HG02943 (cell line): ENCODE results near the gene LENG8.

Experiments
- ATAC-seq: cut with Tn5 transposase; IDR thresholded peaks from one replicate; pipeline ENCODE4 v1.9.1; 2021; ENCODE audit warnings: mild to moderate bottlenecking, low read depth, moderate library complexity; ENCODE audit not compliant: unreplicated experiment

The LENG8 gene

GRCh38 chr19:54421521-54421920 lies 27.5 kb upstream of the LENG8 start:
- ATAC-seq = no peak

DNA sequence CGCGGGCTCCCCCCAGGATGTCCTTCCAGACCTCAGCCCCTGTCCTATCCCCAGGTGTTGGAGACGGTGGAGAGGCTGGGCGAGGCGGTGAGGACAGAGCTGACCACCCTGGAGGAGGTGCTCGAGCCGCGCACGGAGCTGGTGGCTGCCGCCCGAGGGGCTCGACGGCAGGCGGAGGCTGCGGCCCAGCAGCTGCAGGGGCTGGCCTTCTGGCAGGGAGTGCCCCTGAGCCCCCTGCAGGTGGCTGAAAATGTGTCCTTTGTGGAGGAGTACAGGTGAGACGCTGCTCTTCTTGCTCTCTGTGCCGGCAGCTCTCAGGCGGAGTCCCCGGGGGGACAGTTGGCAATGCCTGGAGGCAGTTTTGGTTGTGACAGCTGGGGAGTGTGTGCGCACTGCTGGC lies 26.9 kb upstream of the LENG8 start:
- ATAC-seq = no peak

DNA sequence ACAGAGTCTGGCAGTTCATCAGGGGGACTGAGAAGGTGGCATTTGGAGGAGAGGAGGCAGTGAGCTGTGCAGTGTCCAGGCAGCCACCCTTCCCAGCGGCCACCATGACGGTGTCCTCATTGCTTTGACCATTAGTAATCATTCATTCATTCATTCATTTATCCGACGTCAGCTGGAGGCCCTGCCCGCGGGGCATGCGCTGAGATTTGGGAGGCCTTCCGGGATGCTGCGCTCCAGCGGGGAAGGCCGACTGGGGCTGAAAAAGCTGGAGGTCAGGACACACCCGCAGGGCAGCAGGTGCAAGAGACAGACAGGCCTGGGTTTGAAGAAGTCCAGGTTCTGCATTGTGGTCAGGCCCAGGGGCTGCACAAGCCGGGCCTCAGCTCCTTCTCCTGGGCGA lies 24.8 kb upstream of the LENG8 start:
- ATAC-seq = no peak

DNA sequence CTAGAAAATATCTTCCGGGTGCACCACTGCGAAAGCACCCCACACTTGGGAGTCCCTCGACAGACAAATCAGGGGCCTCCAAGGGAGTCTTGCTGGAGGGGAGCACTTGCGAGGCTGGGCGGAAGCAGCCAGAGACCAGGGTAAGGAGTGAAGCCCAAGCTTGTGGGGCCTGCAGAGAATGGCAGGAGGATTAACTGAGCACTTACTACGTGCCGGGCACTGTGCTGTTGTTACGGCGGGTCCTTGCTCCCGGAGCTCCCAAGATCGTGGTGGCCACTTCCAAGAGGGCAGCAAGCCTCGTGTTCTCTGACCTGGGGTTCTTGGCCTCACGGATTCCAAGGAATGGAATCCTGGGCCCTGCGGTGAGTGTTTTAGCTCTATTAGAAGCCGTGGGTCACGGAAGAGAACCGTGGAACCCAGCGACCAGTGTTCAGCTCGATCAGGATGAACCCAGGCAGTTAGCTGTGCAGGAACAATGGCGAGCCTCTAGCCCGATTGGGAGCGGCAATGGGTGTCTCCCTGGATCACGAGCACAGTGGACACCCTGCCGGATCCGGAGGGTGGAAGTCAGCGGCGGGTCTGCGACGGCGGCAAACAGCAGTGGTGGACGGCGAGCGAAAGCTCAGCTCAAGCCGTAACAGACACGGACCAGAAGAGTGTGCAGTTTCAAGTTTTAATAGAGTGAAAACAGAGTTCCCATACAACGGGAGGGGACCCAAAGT lies 24.2 kb upstream of the LENG8 start:
- ATAC-seq = no peak

- ATAC-seq = no peak
Observed at GRCh38 chr19:54425382-54425723, 23.6 kb upstream of the LENG8 start.

DNA sequence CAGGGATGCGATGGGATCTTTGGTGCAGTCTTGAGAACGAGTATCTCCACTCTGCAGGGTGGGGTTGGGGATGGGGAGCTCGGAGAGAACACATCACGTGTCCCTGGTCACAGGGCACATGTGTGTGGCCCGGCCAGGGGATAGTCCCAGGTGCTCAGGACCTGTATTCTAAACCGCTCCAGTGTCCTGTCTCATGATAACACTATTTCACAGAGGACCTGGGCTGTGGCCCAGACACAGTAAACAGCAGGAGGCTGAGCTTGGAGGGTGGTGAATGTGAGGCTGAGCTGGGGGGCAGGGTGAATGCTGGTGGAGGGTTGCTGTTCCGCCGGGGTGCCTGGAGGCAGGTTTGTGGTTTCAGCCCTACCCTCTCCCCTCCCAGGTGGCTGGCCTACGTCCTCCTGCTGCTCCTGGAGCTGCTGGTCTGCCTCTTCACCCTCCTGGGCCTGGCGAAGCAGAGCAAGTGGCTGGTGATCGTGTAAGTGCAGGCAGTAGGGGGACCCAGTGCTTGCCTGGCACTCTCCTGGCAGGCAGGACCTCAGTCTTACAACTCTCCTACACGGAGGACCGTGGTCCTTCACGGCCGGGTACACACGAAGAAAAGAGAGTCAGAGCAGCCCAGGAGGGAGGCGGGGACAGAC lies 22.6 kb upstream of the LENG8 start:
- no peak for ATAC-seq

DNA sequence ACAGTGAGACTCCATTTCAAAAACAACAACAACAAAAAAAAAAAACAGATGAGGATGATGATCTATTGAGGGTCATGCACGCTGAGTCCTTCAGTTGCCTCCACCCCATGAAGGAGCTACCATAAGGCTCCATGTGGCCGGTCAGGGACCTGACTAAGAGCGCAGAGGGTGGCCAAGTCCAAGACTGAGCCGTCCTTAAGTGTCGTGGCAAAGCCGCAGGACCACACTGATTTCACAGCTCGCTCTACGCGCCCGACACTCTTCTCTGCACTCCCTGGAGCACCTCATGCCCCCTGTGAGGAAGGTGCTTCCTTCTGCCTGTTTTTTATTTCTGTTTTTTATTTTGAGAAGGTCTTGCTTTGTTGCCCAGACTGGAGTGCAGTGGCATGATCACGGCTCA lies 21.4 kb upstream of the LENG8 start:
- no peak for ATAC-seq

- ATAC-seq = no peak
Observed at GRCh38 chr19:54428323-54429175, 20.4 kb upstream of the LENG8 start.

GRCh38 chr19:54429176-54429495 lies 19.9 kb upstream of the LENG8 start:
- ATAC-seq = no peak

GRCh38 chr19:54429545-54430227 lies 19.3 kb upstream of the LENG8 start:
- ATAC-seq = no peak

- no peak for ATAC-seq
Observed at GRCh38 chr19:54430306-54431254, 18.4 kb upstream of the LENG8 start.

- no peak for ATAC-seq
Observed at GRCh38 chr19:54431255-54431838, 17.7 kb upstream of the LENG8 start.

- no peak for ATAC-seq
Observed at GRCh38 chr19:54432144-54432738, 16.8 kb upstream of the LENG8 start.

DNA sequence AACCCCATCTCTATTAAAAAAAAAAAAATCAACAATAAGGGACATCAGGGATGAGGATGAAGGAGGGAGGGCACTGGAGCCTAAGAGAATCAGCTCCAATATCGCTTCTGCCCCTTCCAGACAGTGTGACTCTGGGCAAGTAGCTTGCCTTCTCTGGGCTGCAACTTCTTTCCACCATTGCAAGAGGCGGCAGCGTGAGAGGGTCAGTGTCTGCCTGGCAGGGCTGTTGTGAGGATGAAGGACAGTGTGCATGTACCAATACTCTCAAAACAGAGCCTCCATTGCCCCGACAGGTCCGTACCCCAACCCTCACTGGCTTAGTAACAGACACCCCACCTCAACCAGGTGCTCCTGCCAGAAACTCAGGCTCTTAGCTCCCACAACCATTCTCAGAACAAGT lies 15.3 kb upstream of the LENG8 start:
- no peak for ATAC-seq

GRCh38 chr19:54434112-54434872 lies 14.7 kb upstream of the LENG8 start:
- ATAC-seq = no peak

GRCh38 chr19:54434873-54435214 lies 14.2 kb upstream of the LENG8 start:
- no peak for ATAC-seq

GRCh38 chr19:54435551-54436016 lies 13.4 kb upstream of the LENG8 start:
- ATAC-seq = no peak

GRCh38 chr19:54436031-54436523 lies 12.9 kb upstream of the LENG8 start:
- no peak for ATAC-seq
